ENCODE data around the gene HOXB3.

Gene HOXB3

GRCh38 chr17:48586355-48587258, 3.4 kb downstream of the HOXB3 start:
- DNase-seq (ENCODE audit: low read depth, low spot score), result no peak

- no peak for DNase-seq (ENCODE audit: low read depth, low spot score)
These were observed 5.8 kb downstream of the HOXB3 start for GRCh38 chr17:48584223-48584741.

GRCh38 chr17:48583708-48584222, 6.3 kb downstream of the HOXB3 start:
- DNase-seq (ENCODE audit: low read depth, low spot score), result no peak

GRCh38 chr17:48582750-48583069, 7.3 kb downstream of the HOXB3 start:
- DNase-seq (ENCODE audit: low read depth, low spot score), result no peak

- no peak for DNase-seq (ENCODE audit: low read depth, low spot score)
These were observed 10.1 kb downstream of the HOXB3 start for GRCh38 chr17:48579760-48580554.

GRCh38 chr17:48579471-48579759, 10.6 kb downstream of the HOXB3 start:
- DNase-seq (ENCODE audit: low read depth, low spot score), result no peak

GRCh38 chr17:48578616-48579470, 11.2 kb downstream of the HOXB3 start:
- DNase-seq (ENCODE audit: low read depth, low spot score), result no peak

- DNase-seq (ENCODE audit: low read depth, low spot score), result peak; percentile 16
These were observed 12.0 kb downstream of the HOXB3 start, which contains the start of gene HOXB4 for GRCh38 chr17:48577946-48578615. Gene HOXB4, minus strand, starts transcription at chr17:48578350. Its CDS starts 31 bp downstream, at chr17:48578319.

- no peak for DNase-seq (ENCODE audit: low read depth, low spot score)
These were observed 12.6 kb downstream of the HOXB3 start for GRCh38 chr17:48577330-48577945.

GRCh38 chr17:48576479-48577309, 13.3 kb downstream of the HOXB3 start:
- DNase-seq (ENCODE audit: low read depth, low spot score), result no peak

GRCh38 chr17:48575673-48576478, 14.2 kb downstream of the HOXB3 start:
- no peak for DNase-seq (ENCODE audit: low read depth, low spot score)

- no peak for DNase-seq (ENCODE audit: low read depth, low spot score)
These were observed 14.9 kb downstream of the HOXB3 start for GRCh38 chr17:48575066-48575582.

GRCh38 chr17:48574505-48575065, 15.5 kb downstream of the HOXB3 start:
- DNase-seq (ENCODE audit: low read depth, low spot score), result no peak

GRCh38 chr17:48571826-48572417, 18.1 kb downstream of the HOXB3 start:
- DNase-seq (ENCODE audit: low read depth, low spot score), result no peak

GRCh38 chr17:48571024-48571818, 18.8 kb downstream of the HOXB3 start:
- no peak for DNase-seq (ENCODE audit: low read depth, low spot score)

GRCh38 chr17:48570325-48571023, 19.6 kb downstream of the HOXB3 start:
- no peak for DNase-seq (ENCODE audit: low read depth, low spot score)
